ENCODE data around the gene SCYL2.

The SCYL2 gene

GRCh38 chr12:100234166-100234565 lies 32.8 kb upstream of the SCYL2 start:
- no peak for TF ChIP-seq CTCF (IDR thresholded peaks at IDR 0.05)

GRCh38 chr12:100234591-100235304 lies 32.2 kb upstream of the SCYL2 start:
- TF ChIP-seq CTCF (IDR thresholded peaks at IDR 0.05), result peak; percentile 84

GRCh38 chr12:100238801-100239200 lies 28.2 kb upstream of the SCYL2 start:
- TF ChIP-seq CTCF (IDR thresholded peaks at IDR 0.05), result no peak

GRCh38 chr12:100239589-100239988 lies 27.4 kb upstream of the SCYL2 start:
- TF ChIP-seq CTCF (IDR thresholded peaks at IDR 0.05), result no peak

- TF ChIP-seq CTCF (IDR thresholded peaks at IDR 0.05), result no peak
Observed at GRCh38 chr12:100243137-100243536, 23.8 kb upstream of the SCYL2 start.

DNA sequence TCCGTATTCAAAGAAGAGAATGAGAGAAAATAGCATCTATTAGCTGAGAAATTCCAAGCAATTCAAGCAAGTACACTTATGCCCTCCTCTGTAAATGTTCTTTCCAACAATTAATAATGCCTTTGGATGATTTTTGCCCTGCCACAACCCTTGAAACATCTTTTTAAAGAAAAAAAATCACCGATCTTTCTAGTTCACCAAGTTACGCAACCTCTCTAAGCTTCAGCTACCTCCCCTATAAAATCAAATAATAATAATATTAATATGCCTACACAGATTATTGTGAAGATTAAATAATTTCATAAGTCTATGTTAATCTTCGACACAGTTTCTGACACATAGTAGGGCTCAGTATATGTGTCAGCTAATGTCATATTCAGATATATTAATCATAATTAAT lies 19.2 kb upstream of the SCYL2 start:
- no peak for TF ChIP-seq CTCF (IDR thresholded peaks at IDR 0.05)

DNA sequence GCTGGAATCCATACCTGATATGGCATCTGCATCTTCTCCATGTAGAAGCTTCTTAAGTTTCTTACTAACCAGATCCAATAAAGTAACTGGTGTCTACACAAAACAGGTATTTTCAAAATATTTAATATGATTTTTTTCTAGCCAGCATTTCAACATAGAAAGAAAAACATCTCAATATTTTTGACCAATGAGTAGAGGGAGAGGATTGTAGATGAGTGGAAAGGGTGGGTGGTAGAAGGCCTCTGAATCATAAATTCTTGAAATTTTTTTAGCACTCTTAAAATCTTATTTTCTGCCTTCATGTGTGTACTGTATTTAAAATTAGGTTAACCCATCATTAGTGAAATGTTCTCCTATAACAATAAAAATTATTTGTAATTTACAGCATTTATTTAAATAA lies 18.1 kb upstream of the SCYL2 start:
- no peak for TF ChIP-seq CTCF (IDR thresholded peaks at IDR 0.05)

GRCh38 chr12:100249941-100250340 lies 17.0 kb upstream of the SCYL2 start:
- no peak for TF ChIP-seq CTCF (IDR thresholded peaks at IDR 0.05)
